GM21447 (cell line): Measurements from ENCODE around the gene CHCHD3.

ENCODE experiments used
- ATAC-seq: cut with Tn5 transposase; IDR thresholded peaks from one replicate; pipeline ENCODE4 v1.9.1; 2021; ENCODE audit not compliant: unreplicated experiment

CHCHD3 gene

GRCh38 chr7:133047321-133047720 is 34.6 kb downstream of the CHCHD3 start:
- no peak for ATAC-seq

- ATAC-seq, result no peak
These were observed 37.0 kb downstream of the CHCHD3 start for GRCh38 chr7:133044722-133045473.

- ATAC-seq, result no peak
These were observed 41.2 kb downstream of the CHCHD3 start for GRCh38 chr7:133040674-133041073.

GRCh38 chr7:133040178-133040577 is 41.7 kb downstream of the CHCHD3 start:
- no peak for ATAC-seq

GRCh38 chr7:133039614-133040013 is 42.3 kb downstream of the CHCHD3 start:
- ATAC-seq, result no peak

- ATAC-seq, result no peak
These were observed 45.6 kb downstream of the CHCHD3 start for GRCh38 chr7:133036289-133036688.

GRCh38 chr7:133035240-133035639 is 46.6 kb downstream of the CHCHD3 start:
- ATAC-seq, result peak; percentile 94

- no peak for ATAC-seq
These were observed 51.5 kb downstream of the CHCHD3 start for GRCh38 chr7:133030346-133030745.

GRCh38 chr7:133029463-133029862 is 52.4 kb downstream of the CHCHD3 start:
- no peak for ATAC-seq

GRCh38 chr7:133027397-133027796 is 54.5 kb downstream of the CHCHD3 start:
- ATAC-seq, result no peak

- ATAC-seq, result no peak
These were observed 55.6 kb downstream of the CHCHD3 start for GRCh38 chr7:133026210-133026859.

GRCh38 chr7:133025056-133025455 is 56.8 kb downstream of the CHCHD3 start:
- no peak for ATAC-seq

- no peak for ATAC-seq
These were observed 57.3 kb downstream of the CHCHD3 start for GRCh38 chr7:133024596-133024995.

GRCh38 chr7:133023370-133024071 is 58.4 kb downstream of the CHCHD3 start:
- ATAC-seq, result no peak

- ATAC-seq, result no peak
These were observed 59.2 kb downstream of the CHCHD3 start for GRCh38 chr7:133022661-133023060.

- no peak for ATAC-seq
These were observed 60.7 kb downstream of the CHCHD3 start for GRCh38 chr7:133021196-133021595.

- no peak for ATAC-seq
These were observed 61.4 kb downstream of the CHCHD3 start for GRCh38 chr7:133020496-133020895.

- no peak for ATAC-seq
These were observed 62.3 kb downstream of the CHCHD3 start for GRCh38 chr7:133019590-133019989.

- ATAC-seq, result no peak
These were observed 65.3 kb downstream of the CHCHD3 start for GRCh38 chr7:133016604-133017003.

GRCh38 chr7:133015888-133016287 is 66.0 kb downstream of the CHCHD3 start:
- no peak for ATAC-seq

- ATAC-seq, result no peak
These were observed 70.1 kb downstream of the CHCHD3 start for GRCh38 chr7:133011746-133012145.
